ENCODE measurements around the gene SLC17A2.
A peak's percentile ranks its signal among the peaks of the same experiment; 100 is the strongest.

Gene SLC17A2

DNA sequence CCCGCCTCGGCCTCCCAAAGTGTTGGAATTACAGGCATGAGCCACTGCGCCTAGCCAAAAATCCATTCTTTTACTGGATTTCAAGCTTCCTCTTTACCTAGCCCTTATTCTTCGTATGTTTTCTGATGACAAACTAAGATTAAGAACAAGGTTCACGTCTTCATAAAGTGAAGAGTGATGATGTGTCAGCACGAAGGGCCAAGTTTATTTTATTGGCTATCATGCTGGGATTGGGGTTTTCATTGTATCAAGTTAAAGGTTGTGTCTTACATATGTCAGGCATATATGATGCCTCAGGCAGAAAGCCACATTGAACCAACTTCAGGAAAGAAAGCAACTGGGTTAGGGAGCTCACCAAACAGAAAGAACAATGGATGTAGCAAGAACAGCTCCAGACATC is 36.7 kb downstream of the SLC17A2 start:
- no peak overlapping the region for H3K27ac ChIP-seq
- TF ChIP-seq, protein P1, sequence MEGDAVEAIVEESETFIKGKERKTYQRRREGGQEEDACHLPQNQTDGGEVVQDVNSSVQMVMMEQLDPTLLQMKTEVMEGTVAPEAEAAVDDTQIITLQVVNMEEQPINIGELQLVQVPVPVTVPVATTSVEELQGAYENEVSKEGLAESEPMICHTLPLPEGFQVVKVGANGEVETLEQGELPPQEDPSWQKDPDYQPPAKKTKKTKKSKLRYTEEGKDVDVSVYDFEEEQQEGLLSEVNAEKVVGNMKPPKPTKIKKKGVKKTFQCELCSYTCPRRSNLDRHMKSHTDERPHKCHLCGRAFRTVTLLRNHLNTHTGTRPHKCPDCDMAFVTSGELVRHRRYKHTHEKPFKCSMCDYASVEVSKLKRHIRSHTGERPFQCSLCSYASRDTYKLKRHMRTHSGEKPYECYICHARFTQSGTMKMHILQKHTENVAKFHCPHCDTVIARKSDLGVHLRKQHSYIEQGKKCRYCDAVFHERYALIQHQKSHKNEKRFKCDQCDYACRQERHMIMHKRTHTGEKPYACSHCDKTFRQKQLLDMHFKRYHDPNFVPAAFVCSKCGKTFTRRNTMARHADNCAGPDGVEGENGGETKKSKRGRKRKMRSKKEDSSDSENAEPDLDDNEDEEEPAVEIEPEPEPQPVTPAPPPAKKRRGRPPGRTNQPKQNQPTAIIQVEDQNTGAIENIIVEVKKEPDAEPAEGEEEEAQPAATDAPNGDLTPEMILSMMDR (IDR thresholded peaks at IDR 0.05; ENCODE audit: low read depth, low read length, missing control alignments) = no peak
- no peaks in the 10 kb centered on the region for H3K36me3 ChIP-seq (replicated peaks)
- H3K27me3 ChIP-seq (replicated peaks) = no peaks in the 10 kb centered on the region
- in situ Hi-C loops (cut with HindIII; ENCODE audit: low pct_ligation_motif_present, low sequenced_read_pairs) = no loop called here
- no peak overlapping the region for H3K4me3 ChIP-seq (ENCODE audit: low read depth, low read length)
- no peak for DNase-seq

GRCh38 chr6:25892877-25893276 is 37.6 kb downstream of the SLC17A2 start:
- TF ChIP-seq, protein P1 (IDR thresholded peaks at IDR 0.05; ENCODE audit: low read depth, low read length, missing control alignments) = no peak
- H3K36me3 ChIP-seq (replicated peaks) = no peaks in the 10 kb centered on the region
- no peak overlapping the region for H3K4me3 ChIP-seq (ENCODE audit: low read depth, low read length)
- H3K27ac ChIP-seq = no peak overlapping the region
- H3K27me3 ChIP-seq (replicated peaks) = no peaks in the 10 kb centered on the region
- no peak for DNase-seq
- in situ Hi-C loops (cut with HindIII; ENCODE audit: low pct_ligation_motif_present, low sequenced_read_pairs) = no loop called here

DNA sequence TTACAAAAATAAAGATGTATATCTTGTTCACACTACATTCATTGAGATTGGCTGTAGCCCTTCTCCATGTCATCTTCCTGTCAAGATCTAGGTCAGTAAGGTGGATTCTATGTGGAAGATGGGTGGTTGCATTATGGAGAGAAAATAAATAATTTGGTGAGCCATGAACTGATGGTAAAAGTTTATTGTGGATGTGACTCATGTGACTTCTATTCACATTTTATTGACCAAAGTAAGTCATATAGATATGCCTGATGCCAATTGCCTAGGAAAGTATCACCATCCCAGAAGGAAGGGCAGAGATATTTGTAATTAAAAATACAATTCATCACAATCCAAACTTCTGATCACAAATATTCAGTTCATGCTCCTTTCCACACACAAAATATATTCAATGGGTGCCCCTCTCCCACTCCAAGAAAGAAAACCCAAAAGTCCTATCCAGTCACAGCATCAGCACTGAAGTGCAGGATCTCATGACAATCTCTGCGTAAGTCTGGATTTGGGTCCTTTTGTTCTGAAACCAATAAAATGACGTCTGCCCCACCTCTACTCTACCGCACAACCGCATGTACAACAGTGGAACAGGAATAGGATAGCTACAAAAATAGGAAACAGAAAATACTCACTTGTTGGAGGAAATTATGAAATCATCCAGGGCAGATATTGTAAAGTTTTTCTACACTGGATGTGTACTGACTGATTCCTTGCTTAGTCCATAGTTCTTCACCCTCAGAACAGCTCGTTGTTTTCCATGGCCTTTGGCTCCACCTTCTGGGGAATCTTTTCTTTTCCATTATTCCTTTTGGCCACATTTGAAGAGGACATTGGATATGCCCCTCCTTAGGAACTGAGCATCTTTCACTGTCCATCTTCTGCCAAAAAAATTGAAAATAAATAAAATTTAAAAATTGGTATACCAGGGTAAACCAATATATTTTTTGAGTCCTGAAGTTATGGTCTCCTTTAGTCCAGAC is 40.3 kb downstream of the SLC17A2 start:
- H3K27me3 ChIP-seq (replicated peaks) = no peaks in the 10 kb centered on the region
- no peaks in the 10 kb centered on the region for H3K36me3 ChIP-seq (replicated peaks)
- TF ChIP-seq, protein P1 (IDR thresholded peaks at IDR 0.05; ENCODE audit: low read depth, low read length, missing control alignments) = peak; percentile 51
- DNase-seq = peak; percentile 32
- H3K4me3 ChIP-seq (ENCODE audit: low read depth, low read length) = no peak overlapping the region
- in situ Hi-C loops (cut with HindIII; ENCODE audit: low pct_ligation_motif_present, low sequenced_read_pairs) = no loop called here
- no peak overlapping the region for H3K27ac ChIP-seq

GRCh38 chr6:25888626-25889025 is 41.9 kb downstream of the SLC17A2 start:
- no peaks in the 10 kb centered on the region for H3K36me3 ChIP-seq (replicated peaks)
- no peak overlapping the region for H3K4me3 ChIP-seq (ENCODE audit: low read depth, low read length)
- DNase-seq = no peak
- no peak overlapping the region for H3K27ac ChIP-seq
- TF ChIP-seq, protein P1 (IDR thresholded peaks at IDR 0.05; ENCODE audit: low read depth, low read length, missing control alignments) = no peak
- in situ Hi-C loops (cut with HindIII; ENCODE audit: low pct_ligation_motif_present, low sequenced_read_pairs) = no loop called here
- no peaks in the 10 kb centered on the region for H3K27me3 ChIP-seq (replicated peaks)

DNA sequence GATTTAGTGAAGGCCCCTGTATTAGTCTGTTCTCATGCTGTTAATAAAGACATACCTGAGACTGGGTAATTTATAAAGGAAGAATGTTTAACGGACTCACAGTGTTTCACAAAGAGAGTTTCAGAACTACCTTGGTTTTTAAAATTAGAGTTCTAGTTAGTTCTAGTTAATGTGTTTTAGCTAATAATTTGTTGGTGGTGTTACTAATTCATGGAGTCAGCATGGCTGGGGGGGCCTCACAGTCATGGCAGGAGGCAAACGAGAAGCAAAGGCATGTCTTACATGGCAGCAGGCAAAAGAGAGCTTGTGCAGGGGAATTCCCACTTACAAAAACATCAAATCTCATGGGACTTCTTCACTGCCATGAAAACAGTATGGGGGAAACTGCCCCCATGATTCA is 44.4 kb downstream of the SLC17A2 start:
- H3K27me3 ChIP-seq (replicated peaks) = no peaks in the 10 kb centered on the region
- H3K27ac ChIP-seq = no peak overlapping the region
- DNase-seq = no peak
- no peak overlapping the region for H3K4me3 ChIP-seq (ENCODE audit: low read depth, low read length)
- in situ Hi-C loops (cut with HindIII; ENCODE audit: low pct_ligation_motif_present, low sequenced_read_pairs) = no loop called here
- H3K36me3 ChIP-seq (replicated peaks) = no peaks in the 10 kb centered on the region
- TF ChIP-seq, protein P1 (IDR thresholded peaks at IDR 0.05; ENCODE audit: low read depth, low read length, missing control alignments) = no peak

All from brain microvascular endothelial cell (primary cell).